Measurements from ENCODE around the gene PPP3CA. TPM values are rescaled to one million over a fixed set of nuclear protein-coding genes. Genes with fewer than 3 reads are reported as not detected.

The PPP3CA gene
- total RNA-seq, 1 experiment from 2014 or later, result 129 TPM

- CTCF ChIA-PET, result no interaction called here
- Histone ChIP-seq H3K27ac (ENCODE audit: low read depth, low read length, poor library complexity, severe bottlenecking) (peak overlapping the region; percentile 90), H3K36me3 (ENCODE audit: insufficient read depth, low read length, poor library complexity, severe bottlenecking) (no peaks in the 10 kb centered on the region), H3K4me3 (ENCODE audit: low read depth, low read length, poor library complexity, severe bottlenecking) (peak overlapping the region; percentile 10), H3K4me1 (ENCODE audit: insufficient read depth, low read length, poor library complexity, severe bottlenecking) (peaks cover 84% of the 10 kb centered on the region), H3K27me3 (replicated peaks; ENCODE audit: insufficient read depth, low read depth, low read length, poor library complexity) (no peaks in the 10 kb centered on the region), H3K9me3 (ENCODE audit: low read depth, low read length, poor library complexity, severe bottlenecking) (no peaks in the 10 kb centered on the region)
- BruUV-seq (replicated peaks), result no TSS peak
- POLR2A ChIA-PET (ENCODE audit: low non-redundant PET), result interaction anchor here (0.7 kb wide), 1 partner anchor 169 kb away, joined by 4 read pairs; no protein-coding TSS in a partner anchor
- peak; percentile 96 for DNase-seq (ENCODE audit: low spot score)
- TF ChIP-seq CTCF (conservative IDR thresholded peaks at IDR 0.05; ENCODE audit: low read depth, low read length) (no peak), EZH2 (IDR thresholded peaks at IDR 0.05; ENCODE audit: borderline replicate concordance, low read depth, low read length, poor library complexity, severe bottlenecking) (no peak)
- intact Hi-C loops (cut with micrococcal nuclease; ENCODE audit: unreplicated experiment), result no loop called here
Observed at GRCh38 chr4:101279377-101279871, 67.9 kb downstream of the PPP3CA start.

GRCh38 chr4:101277671-101278070 lies 69.7 kb downstream of the PPP3CA start:
- no peak for TF ChIP-seq CTCF (conservative IDR thresholded peaks at IDR 0.05; ENCODE audit: low read depth, low read length)
- TF ChIP-seq EZH2 (IDR thresholded peaks at IDR 0.05; ENCODE audit: borderline replicate concordance, low read depth, low read length, poor library complexity, severe bottlenecking), result no peak
- no TSS peak for BruUV-seq (replicated peaks)
- Histone ChIP-seq H3K36me3 (ENCODE audit: insufficient read depth, low read length, poor library complexity, severe bottlenecking) (no peaks in the 10 kb centered on the region), H3K4me1 (ENCODE audit: insufficient read depth, low read length, poor library complexity, severe bottlenecking) (peaks cover 66% of the 10 kb centered on the region), H3K9me3 (ENCODE audit: low read depth, low read length, poor library complexity, severe bottlenecking) (no peaks in the 10 kb centered on the region), H3K4me3 (ENCODE audit: low read depth, low read length, poor library complexity, severe bottlenecking) (no peak overlapping the region), H3K27ac (ENCODE audit: low read depth, low read length, poor library complexity, severe bottlenecking) (peak overlapping the region; percentile 34), H3K27me3 (replicated peaks; ENCODE audit: insufficient read depth, low read depth, low read length, poor library complexity) (no peaks in the 10 kb centered on the region)
- ChIA-PET CTCF (no interaction called here), POLR2A (ENCODE audit: low non-redundant PET) (interaction anchor here (0.5 kb wide), 1 partner anchor 46 kb away, joined by 3 read pairs; no protein-coding TSS in a partner anchor)
- no peak for DNase-seq (ENCODE audit: low spot score)
- intact Hi-C loops (cut with micrococcal nuclease; ENCODE audit: unreplicated experiment), result no loop called here

DNA sequence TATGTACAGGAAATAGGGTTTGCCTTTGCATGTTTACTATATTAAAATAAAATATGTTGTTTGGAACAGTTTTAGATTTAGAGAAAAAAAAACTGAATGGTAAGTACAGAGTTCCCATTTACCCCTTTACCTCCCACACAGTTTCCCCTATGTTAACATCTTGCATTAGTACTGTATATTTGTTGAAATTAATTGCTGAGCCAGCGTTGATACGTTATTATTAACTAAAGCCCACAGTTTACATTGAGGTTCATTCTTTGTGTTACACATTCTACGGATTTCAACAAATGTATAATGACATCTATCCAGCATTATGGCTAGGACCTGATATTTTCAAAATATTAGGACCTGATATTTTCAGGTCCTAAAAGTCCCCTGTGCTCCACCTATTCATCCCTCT lies 70.7 kb downstream of the PPP3CA start:
- Histone ChIP-seq H3K9me3 (ENCODE audit: low read depth, low read length, poor library complexity, severe bottlenecking) (no peaks in the 10 kb centered on the region), H3K27ac (ENCODE audit: low read depth, low read length, poor library complexity, severe bottlenecking) (no peak overlapping the region), H3K4me1 (ENCODE audit: insufficient read depth, low read length, poor library complexity, severe bottlenecking) (peaks cover 68% of the 10 kb centered on the region), H3K36me3 (ENCODE audit: insufficient read depth, low read length, poor library complexity, severe bottlenecking) (no peaks in the 10 kb centered on the region), H3K27me3 (replicated peaks; ENCODE audit: insufficient read depth, low read depth, low read length, poor library complexity) (no peaks in the 10 kb centered on the region), H3K4me3 (ENCODE audit: low read depth, low read length, poor library complexity, severe bottlenecking) (no peak overlapping the region)
- POLR2A ChIA-PET (ENCODE audit: low non-redundant PET), result no interaction called here
- no TSS peak for BruUV-seq (replicated peaks)
- intact Hi-C loops (cut with micrococcal nuclease; ENCODE audit: unreplicated experiment), result no loop called here
- no peak for TF ChIP-seq EZH2 (IDR thresholded peaks at IDR 0.05; ENCODE audit: borderline replicate concordance, low read depth, low read length, poor library complexity, severe bottlenecking)
- no peak for TF ChIP-seq CTCF (conservative IDR thresholded peaks at IDR 0.05; ENCODE audit: low read depth, low read length)
- CTCF ChIA-PET, result no interaction called here
- DNase-seq (ENCODE audit: low spot score), result no peak

Data from A673 (cell line).